Measurements from ENCODE around the gene MAD1L1. TPM values are rescaled to one million over a fixed set of nuclear protein-coding genes. Genes with fewer than 3 reads are reported as not detected.

The MAD1L1 gene
- polyA plus RNA-seq, 1 experiment, result 32.0 TPM

DNA sequence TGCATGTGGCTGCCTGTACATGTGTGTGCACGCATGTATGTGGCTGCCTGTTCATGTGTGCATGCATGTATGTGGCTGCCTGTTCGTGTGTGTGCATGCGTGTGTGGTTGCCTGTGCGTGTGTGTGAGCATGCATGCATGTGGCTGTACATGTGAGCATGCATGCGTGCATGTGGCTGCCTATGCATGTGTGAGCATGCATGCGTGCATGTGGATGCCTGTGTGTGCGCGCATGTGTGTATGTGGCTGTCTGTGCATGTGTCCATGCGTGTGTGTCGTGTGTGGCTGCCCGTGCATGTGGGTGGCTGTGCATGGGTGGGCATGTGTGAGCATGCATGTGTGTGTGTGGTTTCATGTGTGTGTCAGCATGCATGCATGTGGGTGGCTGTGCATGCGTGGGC is 344.3 kb downstream of the MAD1L1 start:
- ChIA-PET POLR2A (no interaction called here), CTCF (no interaction called here)
- no peak overlapping the region for H3K4me3 ChIP-seq (ENCODE audit: low read depth, low read length)
- no peak for DNase-seq (ENCODE audit: low read depth)
- H3K27me3 ChIP-seq (ENCODE audit: control insufficient read depth, insufficient read depth, low read length), result no peaks in the 10 kb centered on the region
- TF ChIP-seq, protein P1, sequence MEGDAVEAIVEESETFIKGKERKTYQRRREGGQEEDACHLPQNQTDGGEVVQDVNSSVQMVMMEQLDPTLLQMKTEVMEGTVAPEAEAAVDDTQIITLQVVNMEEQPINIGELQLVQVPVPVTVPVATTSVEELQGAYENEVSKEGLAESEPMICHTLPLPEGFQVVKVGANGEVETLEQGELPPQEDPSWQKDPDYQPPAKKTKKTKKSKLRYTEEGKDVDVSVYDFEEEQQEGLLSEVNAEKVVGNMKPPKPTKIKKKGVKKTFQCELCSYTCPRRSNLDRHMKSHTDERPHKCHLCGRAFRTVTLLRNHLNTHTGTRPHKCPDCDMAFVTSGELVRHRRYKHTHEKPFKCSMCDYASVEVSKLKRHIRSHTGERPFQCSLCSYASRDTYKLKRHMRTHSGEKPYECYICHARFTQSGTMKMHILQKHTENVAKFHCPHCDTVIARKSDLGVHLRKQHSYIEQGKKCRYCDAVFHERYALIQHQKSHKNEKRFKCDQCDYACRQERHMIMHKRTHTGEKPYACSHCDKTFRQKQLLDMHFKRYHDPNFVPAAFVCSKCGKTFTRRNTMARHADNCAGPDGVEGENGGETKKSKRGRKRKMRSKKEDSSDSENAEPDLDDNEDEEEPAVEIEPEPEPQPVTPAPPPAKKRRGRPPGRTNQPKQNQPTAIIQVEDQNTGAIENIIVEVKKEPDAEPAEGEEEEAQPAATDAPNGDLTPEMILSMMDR (IDR thresholded peaks at IDR 0.05; ENCODE audit: insufficient read depth, low read depth, low read length), result no peak
- H3K36me3 ChIP-seq (ENCODE audit: control insufficient read depth, insufficient read depth, low read length), result peaks cover 10% of the 10 kb centered on the region

DNA sequence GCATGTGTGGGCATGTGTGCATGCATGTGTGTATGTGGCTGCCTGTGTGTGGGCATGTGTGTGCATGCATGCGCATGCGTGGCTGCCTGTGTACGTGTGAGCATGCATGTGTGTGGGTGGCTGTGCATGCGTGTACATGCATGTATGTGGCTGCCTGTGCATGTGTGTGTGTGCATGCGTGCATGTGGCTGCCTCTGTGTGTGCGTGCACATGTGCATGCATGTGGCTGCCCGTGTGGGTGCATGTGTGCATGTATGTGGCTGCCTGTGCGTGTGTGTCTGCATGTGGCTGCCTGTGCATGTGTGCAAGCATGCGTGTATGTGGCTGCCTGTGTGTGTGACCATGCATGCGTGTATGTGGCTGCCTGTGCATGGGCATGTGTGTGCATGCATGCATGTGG is 345.5 kb downstream of the MAD1L1 start:
- ChIA-PET CTCF (no interaction called here), POLR2A (no interaction called here)
- Histone ChIP-seq H3K36me3 (ENCODE audit: control insufficient read depth, insufficient read depth, low read length) (peaks cover 10% of the 10 kb centered on the region), H3K4me3 (ENCODE audit: low read depth, low read length) (no peak overlapping the region), H3K27me3 (ENCODE audit: control insufficient read depth, insufficient read depth, low read length) (no peaks in the 10 kb centered on the region)
- TF ChIP-seq, protein P1 (IDR thresholded peaks at IDR 0.05; ENCODE audit: insufficient read depth, low read depth, low read length), result no peak
- no peak for DNase-seq (ENCODE audit: low read depth)

DNA sequence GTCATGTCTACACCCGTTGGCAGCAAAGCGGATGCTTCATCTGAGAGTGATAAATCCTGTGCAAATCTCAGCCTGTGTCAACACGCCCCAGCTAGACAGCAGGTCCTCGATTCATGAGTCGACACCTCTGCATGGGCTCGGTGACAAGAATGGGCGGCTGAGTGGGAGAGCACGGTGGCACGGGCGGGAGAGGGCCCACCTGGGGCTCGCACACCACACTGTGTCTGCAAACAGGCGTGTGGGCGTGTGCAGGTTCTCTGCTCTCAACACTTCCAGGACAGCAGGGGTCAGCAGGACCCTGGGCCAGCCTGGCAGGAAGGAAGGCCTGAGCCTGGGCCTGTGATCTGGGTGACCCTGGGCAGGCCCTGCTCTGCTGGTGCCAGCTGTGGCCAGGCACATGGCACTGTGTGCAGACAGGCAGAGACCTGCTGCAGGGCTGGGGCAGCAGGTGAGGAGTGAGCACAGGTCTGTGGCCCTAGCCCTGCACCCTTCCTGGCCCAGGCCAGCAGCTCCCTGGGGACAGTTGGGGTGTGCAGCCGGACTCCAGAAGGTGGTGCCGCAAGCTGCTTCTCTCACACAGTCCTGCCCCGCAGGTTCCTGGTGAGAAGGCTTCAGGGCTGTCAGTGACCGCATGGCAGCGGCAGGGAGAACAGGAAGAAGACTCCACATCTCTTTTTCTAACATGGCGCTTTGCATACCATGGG is 346.2 kb downstream of the MAD1L1 start:
- TF ChIP-seq, protein P1 (IDR thresholded peaks at IDR 0.05; ENCODE audit: insufficient read depth, low read depth, low read length), result no peak
- peaks cover 10% of the 10 kb centered on the region for H3K36me3 ChIP-seq (ENCODE audit: control insufficient read depth, insufficient read depth, low read length)
- no peaks in the 10 kb centered on the region for H3K27me3 ChIP-seq (ENCODE audit: control insufficient read depth, insufficient read depth, low read length)
- CTCF ChIA-PET, result interaction anchor here (1.2 kb wide), 1 partner anchor 21 kb away, joined by 3 read pairs; no protein-coding TSS in a partner anchor
- no peak for DNase-seq (ENCODE audit: low read depth)
- no peak overlapping the region for H3K4me3 ChIP-seq (ENCODE audit: low read depth, low read length)
- POLR2A ChIA-PET, result no interaction called here

DNA sequence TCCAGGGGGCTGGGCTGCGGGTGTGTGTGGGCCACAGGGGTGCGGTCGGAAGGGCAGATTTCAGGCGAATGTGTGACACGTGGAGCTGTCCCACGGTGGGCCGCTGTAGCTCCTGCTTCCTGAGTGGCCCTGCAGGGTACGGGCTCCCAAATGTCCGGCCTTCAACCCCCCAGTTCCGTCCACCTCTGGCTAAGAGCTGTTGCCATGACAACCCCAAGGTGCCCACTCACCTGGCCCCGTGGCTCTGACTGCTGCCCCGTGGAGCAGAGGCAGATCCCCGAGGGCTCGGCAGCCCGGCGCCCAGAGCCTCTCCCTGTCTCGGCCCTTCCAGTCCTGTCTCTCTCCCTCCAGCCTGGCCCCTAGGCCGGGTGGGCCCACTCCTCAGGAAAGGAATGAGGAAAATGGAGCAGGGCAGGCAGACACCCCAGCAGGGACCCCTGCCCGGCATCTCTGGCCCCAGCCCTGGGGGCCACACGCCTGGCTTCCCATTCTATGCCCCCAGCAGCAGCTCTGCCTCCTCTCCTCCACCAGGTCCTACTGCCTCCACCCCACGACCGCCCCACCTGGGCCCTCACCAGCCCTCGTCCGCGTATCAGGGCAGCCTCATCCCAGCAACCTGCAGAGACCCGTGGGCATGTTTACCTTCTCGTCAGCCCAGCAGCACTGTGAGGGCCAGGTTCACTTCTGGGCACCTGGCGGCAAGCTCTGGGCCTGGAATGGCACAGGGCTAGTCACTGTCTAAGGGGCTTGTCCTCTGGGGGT is 347.1 kb downstream of the MAD1L1 start:
- no peak for DNase-seq (ENCODE audit: low read depth)
- TF ChIP-seq, protein P1 (IDR thresholded peaks at IDR 0.05; ENCODE audit: insufficient read depth, low read depth, low read length), result no peak
- CTCF ChIA-PET, result interaction anchor here (0.6 to 1.2 kb wide), 2 partner anchors 22 to 618 kb away, joined by 3 read pairs; no protein-coding TSS in a partner anchor
- Histone ChIP-seq H3K27me3 (ENCODE audit: control insufficient read depth, insufficient read depth, low read length) (no peaks in the 10 kb centered on the region), H3K36me3 (ENCODE audit: control insufficient read depth, insufficient read depth, low read length) (peaks cover 10% of the 10 kb centered on the region), H3K4me3 (ENCODE audit: low read depth, low read length) (no peak overlapping the region)
- POLR2A ChIA-PET, result no interaction called here

DNA sequence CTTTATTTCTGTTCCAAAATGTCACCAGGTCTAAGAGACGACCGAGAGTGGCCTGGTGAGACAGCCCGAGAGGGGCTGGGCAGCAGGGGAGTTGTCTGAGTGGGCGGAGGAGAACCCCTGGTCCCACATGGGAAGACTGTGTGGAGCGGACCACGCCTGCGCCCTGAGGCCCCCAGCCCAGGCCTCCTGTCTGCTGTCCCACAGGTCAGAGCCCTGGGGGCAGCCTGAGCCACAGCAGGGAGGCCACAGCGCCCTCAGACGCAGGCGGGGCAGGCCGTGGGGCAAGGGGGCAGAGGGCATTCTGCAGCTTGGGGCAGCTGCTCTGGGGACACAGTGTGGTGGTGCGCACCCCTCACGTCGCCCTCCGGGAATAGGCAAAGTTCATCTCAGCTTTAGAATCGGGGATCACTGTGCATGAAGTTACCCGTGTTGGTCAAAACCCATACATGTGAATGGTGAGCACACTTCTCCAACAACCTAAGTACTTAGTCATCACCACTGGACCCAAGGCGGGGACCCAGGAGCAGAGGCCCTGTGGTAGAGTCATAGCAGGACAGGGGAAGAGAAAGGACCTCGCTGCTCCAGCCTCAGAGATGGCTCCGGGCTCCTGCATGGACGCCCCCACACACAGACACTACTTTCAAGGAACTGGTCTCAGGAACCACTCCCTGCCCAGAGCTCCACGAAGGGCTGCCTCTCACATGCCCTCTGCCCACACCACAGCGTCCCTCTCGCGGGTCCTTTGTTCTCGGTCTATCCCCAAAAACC is 348.0 kb downstream of the MAD1L1 start:
- TF ChIP-seq, protein P1 (IDR thresholded peaks at IDR 0.05; ENCODE audit: insufficient read depth, low read depth, low read length), result no peak
- Histone ChIP-seq H3K36me3 (ENCODE audit: control insufficient read depth, insufficient read depth, low read length) (peaks cover 10% of the 10 kb centered on the region), H3K27me3 (ENCODE audit: control insufficient read depth, insufficient read depth, low read length) (no peaks in the 10 kb centered on the region), H3K4me3 (ENCODE audit: low read depth, low read length) (no peak overlapping the region)
- no peak for DNase-seq (ENCODE audit: low read depth)
- ChIA-PET POLR2A (no interaction called here), CTCF (no interaction called here)
